ENCODE measurements around the gene MORF4L2.
A peak's percentile ranks its signal among the peaks of the same experiment; 100 is the strongest.
"Not testable (repeated sequence)": the region's sequence is repeated elsewhere in the genome, so short reads cannot be mapped to it uniquely, and the experiment has no call there.

The MORF4L2 gene

DNA sequence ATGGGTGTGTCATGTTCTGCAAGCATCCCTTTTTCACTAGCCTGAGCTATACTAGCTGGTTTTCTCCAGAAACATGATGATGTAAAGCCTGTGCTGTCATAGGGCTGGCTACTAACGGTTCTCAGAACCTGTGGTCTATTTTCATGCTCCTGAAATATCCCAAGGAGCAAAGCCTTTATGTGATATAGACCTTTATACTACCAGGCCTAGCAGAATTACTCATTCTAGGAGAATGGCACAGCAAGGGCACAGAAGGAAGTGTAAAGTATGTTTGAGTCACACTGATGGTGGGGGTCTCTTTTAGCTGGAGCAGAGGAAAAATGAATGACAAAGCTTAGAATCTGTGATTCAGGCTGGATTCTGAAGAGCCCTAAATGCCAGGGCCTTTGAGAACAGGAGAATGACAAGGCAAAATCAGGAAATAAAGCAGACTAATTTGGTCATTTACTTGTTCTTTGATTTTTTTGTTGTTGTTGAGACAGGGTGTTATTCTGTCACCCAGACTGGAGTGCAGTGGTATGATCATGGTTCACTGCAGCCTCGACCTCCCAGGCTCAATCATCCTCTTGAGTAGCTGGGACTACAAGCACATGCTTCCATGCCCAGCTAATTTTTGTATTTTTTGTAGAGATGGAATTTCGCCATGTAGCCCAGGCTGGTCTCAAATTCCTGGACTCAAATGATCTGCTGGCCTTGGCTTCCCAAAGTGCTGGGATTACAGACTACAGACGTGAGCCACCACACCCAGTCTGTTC is 45.9 kb downstream of the MORF4L2 start:
- TF ChIP-seq CTCF (IDR thresholded peaks at IDR 0.05; ENCODE audit: low read length, missing control alignments) = no peak
- DNase-seq (ENCODE audit: low read depth) = no peak
- H3K4me3 ChIP-seq (replicated peaks; ENCODE audit: low read depth, low read length) = no peak overlapping the region

GRCh38 chrX:103638479-103639346 is 47.8 kb downstream of the MORF4L2 start:
- not testable (repeated sequence) for H3K4me3 ChIP-seq (replicated peaks; ENCODE audit: low read depth, low read length)

GRCh38 chrX:103637604-103638338 is 48.7 kb downstream of the MORF4L2 start:
- H3K4me3 ChIP-seq (replicated peaks; ENCODE audit: low read depth, low read length) = no peak overlapping the region
- no peak for DNase-seq (ENCODE audit: low read depth)
- no peak for TF ChIP-seq CTCF (IDR thresholded peaks at IDR 0.05; ENCODE audit: low read length, missing control alignments)

More at GRCh38 chrX:103638479-103639346, 47.8 kb downstream of the MORF4L2 start:
- DNase-seq (ENCODE audit: low read depth) = not testable (repeated sequence)

DNA sequence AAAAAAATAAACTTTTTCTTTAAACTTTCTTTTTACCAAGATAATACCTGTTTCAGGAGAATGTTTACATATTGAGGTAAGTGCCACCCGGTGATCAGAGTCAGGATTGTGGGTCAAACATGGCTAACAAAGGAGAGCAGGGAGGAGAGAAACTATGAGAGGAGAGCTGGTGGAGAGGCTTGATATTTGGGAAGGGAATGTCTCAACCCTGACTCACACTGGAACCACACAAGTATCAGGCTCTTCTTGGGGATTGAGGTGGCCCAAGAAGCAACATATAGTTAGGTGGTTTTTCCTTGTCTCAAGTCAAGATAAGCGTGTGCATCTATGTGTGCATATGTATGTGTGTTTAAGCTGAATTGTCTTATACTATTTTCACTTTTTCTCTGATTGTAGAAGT is 51.1 kb downstream of the MORF4L2 start:
- no peak for TF ChIP-seq CTCF (IDR thresholded peaks at IDR 0.05; ENCODE audit: low read length, missing control alignments)
- no peak for DNase-seq (ENCODE audit: low read depth)
- no peak overlapping the region for H3K4me3 ChIP-seq (replicated peaks; ENCODE audit: low read depth, low read length)

GRCh38 chrX:103631145-103631544 is 55.4 kb downstream of the MORF4L2 start:
- no peak for TF ChIP-seq CTCF (IDR thresholded peaks at IDR 0.05; ENCODE audit: low read length, missing control alignments)
- H3K4me3 ChIP-seq (replicated peaks; ENCODE audit: low read depth, low read length) = peak overlapping the region; percentile 66
- no peak for DNase-seq (ENCODE audit: low read depth)

DNA sequence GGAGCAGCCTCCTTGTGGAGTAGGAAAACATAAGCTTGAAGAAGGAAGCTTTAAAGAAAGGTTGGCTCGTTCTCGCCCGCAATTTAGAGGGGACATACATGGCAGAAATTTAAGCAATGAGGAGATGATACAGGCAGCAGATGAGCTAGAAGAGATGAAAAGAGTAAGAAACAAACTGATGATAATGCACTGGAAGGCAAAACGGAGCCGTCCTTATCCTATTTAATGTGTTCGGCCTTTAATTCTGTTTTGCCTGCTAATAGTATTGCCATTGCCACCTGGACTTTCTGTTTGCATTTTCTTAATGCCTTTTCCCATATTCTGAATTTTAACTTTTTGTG is 56.4 kb downstream of the MORF4L2 start:
- DNase-seq (ENCODE audit: low read depth) = no peak
- TF ChIP-seq CTCF (IDR thresholded peaks at IDR 0.05; ENCODE audit: low read length, missing control alignments) = no peak
- peak overlapping the region; percentile 66 for H3K4me3 ChIP-seq (replicated peaks; ENCODE audit: low read depth, low read length)
